ENCODE data around the gene TMEM186. TPM values are rescaled to one million over a fixed set of nuclear protein-coding genes. Genes with fewer than 3 reads are reported as not detected.
"Not testable (repeated sequence)": the region's sequence is repeated elsewhere in the genome, so short reads cannot be mapped to it uniquely, and the experiment has no call there.

The TMEM186 gene
- total RNA-seq, 2 donors from 2014 or later, result 1.8 to 3.2 TPM

DNA sequence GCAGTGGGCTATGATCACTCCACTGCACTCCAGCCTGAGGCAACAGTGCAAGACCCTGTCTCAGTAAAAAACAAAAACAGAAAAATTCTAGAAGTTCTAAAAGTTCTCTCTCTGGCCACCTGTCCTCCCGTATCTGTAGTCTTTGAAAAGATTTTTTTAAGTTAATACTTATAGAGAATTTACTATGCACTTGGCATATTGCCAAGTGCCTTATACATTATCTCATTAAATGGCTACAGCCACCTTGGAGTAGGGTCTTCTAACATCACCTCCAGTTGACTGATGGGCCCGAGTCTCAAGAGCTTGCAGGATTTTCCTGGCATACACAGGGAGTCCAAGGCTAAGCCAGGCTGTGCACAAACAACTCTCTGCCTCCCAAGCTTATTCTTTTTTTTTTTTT is 44.7 kb downstream of the TMEM186 start:
- DNase-seq (ENCODE audit: low spot score) (no peak), ATAC-seq (ENCODE audit: insufficient number of reproducible peaks, low FRiP score, low read depth) (no peak)
- no peaks in the 10 kb centered on the region for H3K4me1 ChIP-seq (ENCODE audit: control insufficient read depth in 1 of 2, low read depth in 2 of 2)
- H3K27me3 ChIP-seq (replicated peaks; ENCODE audit: insufficient read depth), result no peaks in the 10 kb centered on the region
- TF ChIP-seq, protein P1, sequence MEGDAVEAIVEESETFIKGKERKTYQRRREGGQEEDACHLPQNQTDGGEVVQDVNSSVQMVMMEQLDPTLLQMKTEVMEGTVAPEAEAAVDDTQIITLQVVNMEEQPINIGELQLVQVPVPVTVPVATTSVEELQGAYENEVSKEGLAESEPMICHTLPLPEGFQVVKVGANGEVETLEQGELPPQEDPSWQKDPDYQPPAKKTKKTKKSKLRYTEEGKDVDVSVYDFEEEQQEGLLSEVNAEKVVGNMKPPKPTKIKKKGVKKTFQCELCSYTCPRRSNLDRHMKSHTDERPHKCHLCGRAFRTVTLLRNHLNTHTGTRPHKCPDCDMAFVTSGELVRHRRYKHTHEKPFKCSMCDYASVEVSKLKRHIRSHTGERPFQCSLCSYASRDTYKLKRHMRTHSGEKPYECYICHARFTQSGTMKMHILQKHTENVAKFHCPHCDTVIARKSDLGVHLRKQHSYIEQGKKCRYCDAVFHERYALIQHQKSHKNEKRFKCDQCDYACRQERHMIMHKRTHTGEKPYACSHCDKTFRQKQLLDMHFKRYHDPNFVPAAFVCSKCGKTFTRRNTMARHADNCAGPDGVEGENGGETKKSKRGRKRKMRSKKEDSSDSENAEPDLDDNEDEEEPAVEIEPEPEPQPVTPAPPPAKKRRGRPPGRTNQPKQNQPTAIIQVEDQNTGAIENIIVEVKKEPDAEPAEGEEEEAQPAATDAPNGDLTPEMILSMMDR (IDR thresholded peaks at IDR 0.05), result no peak
- no peaks in the 10 kb centered on the region for H3K9me3 ChIP-seq
- no peaks in the 10 kb centered on the region for H3K36me3 ChIP-seq
- no peak overlapping the region for H3K4me3 ChIP-seq
- H3K27ac ChIP-seq, result no peak overlapping the region

DNA sequence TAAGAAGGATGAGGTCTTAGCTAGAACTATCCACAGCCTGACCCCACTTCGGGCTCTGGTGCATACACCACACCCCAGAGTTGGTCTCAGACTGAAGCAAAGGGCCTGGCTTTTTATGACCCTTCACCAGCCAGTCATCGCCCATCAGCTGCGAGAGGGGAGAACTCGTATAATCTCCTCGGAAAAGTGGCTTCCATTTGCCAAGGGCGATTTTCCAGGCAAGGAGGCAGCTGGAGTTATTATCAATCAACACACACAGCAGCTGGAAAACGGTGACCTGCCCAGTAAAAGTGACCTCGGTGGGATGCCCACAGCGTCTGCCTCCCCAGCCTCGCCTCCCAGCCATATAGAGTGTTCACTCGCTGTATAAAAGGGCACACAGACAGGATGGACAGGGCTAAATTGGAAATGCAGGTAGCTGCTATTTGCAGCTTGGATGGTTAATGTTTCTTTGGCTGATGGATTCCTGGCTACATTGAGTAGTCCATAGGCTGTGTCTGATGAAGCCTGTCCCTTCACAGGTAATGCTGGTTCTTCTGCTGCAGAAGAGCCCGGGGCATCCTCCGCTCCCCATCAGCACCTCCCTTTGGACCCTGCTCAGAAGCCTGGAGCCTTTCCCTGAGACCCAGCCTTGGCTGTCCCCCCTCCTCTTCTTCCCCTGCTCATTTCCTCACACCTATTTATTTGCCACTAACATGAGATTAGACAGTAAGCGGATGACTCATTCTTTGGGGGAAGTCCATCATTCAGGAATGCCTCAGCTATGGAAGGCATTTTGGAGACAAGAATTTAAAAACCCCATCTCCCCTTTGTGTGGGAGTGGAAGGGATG is 45.7 kb downstream of the TMEM186 start:
- TF ChIP-seq, protein P1 (IDR thresholded peaks at IDR 0.05), result no peak
- DNase-seq (ENCODE audit: low spot score) (no peak), ATAC-seq (ENCODE audit: insufficient number of reproducible peaks, low FRiP score, low read depth) (no peak)
- no peak overlapping the region for H3K27ac ChIP-seq
- no peaks in the 10 kb centered on the region for H3K36me3 ChIP-seq
- no peaks in the 10 kb centered on the region for H3K4me1 ChIP-seq (ENCODE audit: control insufficient read depth in 1 of 2, low read depth in 2 of 2)
- no peaks in the 10 kb centered on the region for H3K27me3 ChIP-seq (replicated peaks; ENCODE audit: insufficient read depth)
- H3K9me3 ChIP-seq, result no peaks in the 10 kb centered on the region
- no peak overlapping the region for H3K4me3 ChIP-seq

DNA sequence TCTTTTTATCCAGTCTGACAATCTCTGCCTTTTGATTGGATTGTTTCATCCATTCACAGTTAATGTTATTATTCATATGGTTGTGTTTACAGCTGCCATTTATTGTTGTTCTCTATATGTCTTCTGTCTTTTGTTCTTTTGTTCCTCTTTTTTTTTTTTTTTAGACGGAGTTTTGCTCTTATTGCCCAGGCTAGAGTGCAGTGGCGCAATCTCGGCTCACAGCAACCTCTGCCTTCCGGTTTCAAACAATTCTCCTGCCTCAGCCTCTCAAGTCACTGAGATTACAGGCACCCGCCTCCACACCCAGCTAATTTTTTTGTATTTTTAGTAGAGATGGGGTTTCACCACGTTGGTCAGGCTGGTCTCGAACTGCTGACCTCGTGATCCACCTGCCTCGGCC is 48.5 kb downstream of the TMEM186 start:
- ATAC-seq (ENCODE audit: insufficient number of reproducible peaks, low FRiP score, low read depth); H3K9me3 ChIP-seq; DNase-seq (ENCODE audit: low spot score); H3K27me3 ChIP-seq (replicated peaks; ENCODE audit: insufficient read depth); H3K4me3 ChIP-seq; H3K36me3 ChIP-seq; H3K4me1 ChIP-seq (ENCODE audit: control insufficient read depth in 1 of 2, low read depth in 2 of 2); H3K27ac ChIP-seq: not testable (repeated sequence)

Other genes with a start within 250 kb of the TMEM186 start
- gene TMEM114, start 207.1 kb downstream of the TMEM186 start, total RNA-seq, result not detected
- 10 to 100 TPM; 19.6 to 34.6 TPM for gene METTL22, start 175.9 kb downstream of the TMEM186 start, total RNA-seq
- 1 to 10 TPM; 9.3 to 9.8 TPM for gene ABAT, start 123.0 kb downstream of the TMEM186 start, total RNA-seq
- 10 to 100 TPM; 22.9 to 59.3 TPM for gene PMM2, start 200 bp upstream of the TMEM186 start, total RNA-seq
- gene CARHSP1, start 71.4 kb upstream of the TMEM186 start, total RNA-seq, result 100 to 1,000 TPM in 1 of 2 donors, 10 to 100 TPM in 1; 62.7 to 100 TPM
- gene LITAFD, start 84.7 kb upstream of the TMEM186 start, total RNA-seq, result not detected
- gene USP7, start 166.3 kb upstream of the TMEM186 start, total RNA-seq, result 10 to 100 TPM; 61.2 to 93.8 TPM